Panc1 (cell line): ENCODE measurements around the gene FAM217B. TPM values are rescaled to one million over a fixed set of nuclear protein-coding genes. Genes with fewer than 3 reads are reported as not detected.

Source experiments
- ATAC-seq: fragments of 200-7000 bp; cut with Tn5 transposase; 2 replicates; pipeline ENCODE4 v1.9.1; 2020; ENCODE audit warnings: mild to moderate bottlenecking, moderate library complexity
- BruUV-seq: library from RNA; stranded (reverse); fragments of 400-500 nt; replicated peaks from 2 replicates; lab custom pipeline; 2021; lab: Mats Ljungman, UMichigan
- CTCF ChIA-PET: fragments of 300-600 bp; sonication (Branson Sonifier 250); formaldehyde crosslinking; loops from one replicate; lab custom pipeline; 2022; ENCODE audit warnings: antibody characterized with exemption; lab: Charles Lee
- POLR2A ChIA-PET: fragments of 300-600 bp; sonication (Branson Sonifier 250); formaldehyde crosslinking; loops from one replicate; lab custom pipeline; 2022; ENCODE audit warnings: antibody characterized with exemption; lab: Charles Lee
- DNase-seq: peaks from one replicate; pipeline ENCODE4 v3.0.0-alpha.2; 2010; ENCODE audit warnings: low read depth, low spot score
- H3K27ac ChIP-seq: 2 replicates; pipeline ENCODE4 v1.5.1; 2011; ENCODE audit warnings: mild to moderate bottlenecking, low read length, inconsistent platforms
- H3K27me3 ChIP-seq: fragments of 200-500 bp; sonication (Bioruptor generic); 2 replicates; pipeline ENCODE4 v1.6.0; 2014; ENCODE audit warnings: low read length, inconsistent platforms; ENCODE audit not compliant: control insufficient read depth, insufficient read depth
- H3K36me3 ChIP-seq: fragments of 200-500 bp; sonication (Bioruptor generic); 2 replicates; pipeline ENCODE4 v1.5.1; 2014; ENCODE audit warnings: inconsistent platforms, mild to moderate bottlenecking, low read length, moderate library complexity; ENCODE audit not compliant: control insufficient read depth, insufficient read depth
- H3K4me1 ChIP-seq: 2 replicates; pipeline ENCODE4 v1.5.1; 2011; ENCODE audit warnings: inconsistent platforms, mild to moderate bottlenecking, low read length, moderate library complexity; ENCODE audit not compliant: control insufficient read depth, insufficient read depth
- H3K4me3 ChIP-seq, 2 experiments: 2 replicates each; pipeline ENCODE4 v1.5.1; 2011 to 2012; ENCODE audit warnings: low read depth in 2 of 2, low read length in 2 of 2, mild to moderate bottlenecking in 2 of 2, inconsistent platforms in 1 of 2, moderate library complexity in 1 of 2
- H3K9me3 ChIP-seq: fragments of 200-500 bp; sonication (Bioruptor generic); 2 replicates; pipeline ENCODE4 v1.5.1; 2014; ENCODE audit warnings: low read depth, mild to moderate bottlenecking, inconsistent platforms, low read length, moderate library complexity; ENCODE audit not compliant: control insufficient read depth, insufficient read depth
- POLR2AphosphoS5 ChIP-seq: IDR thresholded peaks from 2 replicates; pipeline ENCODE4 v1.6.1; 2012; ENCODE audit warnings: mild to moderate bottlenecking, low read depth, low read length, moderate library complexity
- REST ChIP-seq, 2 experiments: IDR thresholded peaks; 2 replicates each; pipeline ENCODE4 v1.6.1; 2011 to 2012; ENCODE audit warnings: low read depth in 2 of 2, control low read depth in 1 of 2, low read length in 1 of 2, mild to moderate bottlenecking in 1 of 2, moderate library complexity in 1 of 2; ENCODE audit not compliant: insufficient read depth in 1 of 2
- SIN3A ChIP-seq: IDR thresholded peaks from 2 replicates; pipeline ENCODE4 v1.6.1; 2012; ENCODE audit warnings: low read depth, mild to moderate bottlenecking, low read length, moderate library complexity, borderline replicate concordance; ENCODE audit not compliant: insufficient read depth
- TCF7L2 ChIP-seq: IDR thresholded peaks from 2 replicates; pipeline ENCODE4 v1.6.1; 2011; ENCODE audit warnings: mild to moderate bottlenecking, low read depth, low read length, inconsistent platforms
- in situ Hi-C: cut with HindIII; loops from 2 replicates; pipeline ENCODE4 v1.10.0; 2016; ENCODE audit warnings: low sequenced_read_pairs, low pct_unique_long_range_greater_than_20kb
- intact Hi-C: fragments of 100-400 bp; cut with micrococcal nuclease; formaldehyde crosslinking; loops from one replicate; pipeline ENCODE4 v1.10.0; 2022; ENCODE audit not compliant: unreplicated experiment
- total RNA-seq: library from RNA; stranded (reverse); gene quantifications from one replicate; pipeline ENCODE4 v1.2.1, GENCODE V29; 2021; ENCODE audit not compliant: unreplicated experiment
- TF ChIP-seq, protein P1 (sequence below): fragments of 450-650 bp; IDR thresholded peaks from 2 replicates; pipeline ENCODE4 v1.5.1; 2017; ENCODE audit warnings: mild to moderate bottlenecking

Gene FAM217B
- total RNA-seq, 1 experiment from 2014 or later, result 24.4 TPM

- POLR2A ChIA-PET, result no interaction called here
- Histone ChIP-seq H3K4me1 (peaks cover 6% of the 10 kb centered on the region; the same call in 1 of the 2 replicates), H3K4me3 (no peak overlapping the region), H3K36me3 (peaks cover 26% of the 10 kb centered on the region), H3K27ac (no peak overlapping the region), H3K27me3 (no peaks in the 10 kb centered on the region), H3K9me3 (no peaks in the 10 kb centered on the region)
- no TSS peak for BruUV-seq
- in situ Hi-C loops, result no loop called here
- ATAC-seq (no peak), DNase-seq (no peak)
- intact Hi-C loops, result no loop called here
- CTCF ChIA-PET, result no interaction called here
- TF ChIP-seq TCF7L2 (no peak), SIN3A (no peak), REST (IDR thresholded peaks at IDR 0.05; ENCODE audit: insufficient read depth in 1 of 2, low read depth in 2 of 2, low read length in 1 of 2) (no peak)
Observed at GRCh38 chr20:59945731-59946130, 5.5 kb downstream of the FAM217B start.

- ChIA-PET POLR2A (interaction anchor here (0.7 kb wide), 1 partner anchor 1049 kb away, joined by 5 read pairs; no protein-coding TSS in a partner anchor), CTCF (no interaction called here)
- Histone ChIP-seq H3K9me3 (no peaks in the 10 kb centered on the region), H3K36me3 (peaks cover 20% of the 10 kb centered on the region), H3K4me3 (no peak overlapping the region), H3K4me1 (no peaks in the 10 kb centered on the region), H3K27ac (no peak overlapping the region), H3K27me3 (no peaks in the 10 kb centered on the region)
- intact Hi-C loops, result no loop called here
- TF ChIP-seq, protein P1, sequence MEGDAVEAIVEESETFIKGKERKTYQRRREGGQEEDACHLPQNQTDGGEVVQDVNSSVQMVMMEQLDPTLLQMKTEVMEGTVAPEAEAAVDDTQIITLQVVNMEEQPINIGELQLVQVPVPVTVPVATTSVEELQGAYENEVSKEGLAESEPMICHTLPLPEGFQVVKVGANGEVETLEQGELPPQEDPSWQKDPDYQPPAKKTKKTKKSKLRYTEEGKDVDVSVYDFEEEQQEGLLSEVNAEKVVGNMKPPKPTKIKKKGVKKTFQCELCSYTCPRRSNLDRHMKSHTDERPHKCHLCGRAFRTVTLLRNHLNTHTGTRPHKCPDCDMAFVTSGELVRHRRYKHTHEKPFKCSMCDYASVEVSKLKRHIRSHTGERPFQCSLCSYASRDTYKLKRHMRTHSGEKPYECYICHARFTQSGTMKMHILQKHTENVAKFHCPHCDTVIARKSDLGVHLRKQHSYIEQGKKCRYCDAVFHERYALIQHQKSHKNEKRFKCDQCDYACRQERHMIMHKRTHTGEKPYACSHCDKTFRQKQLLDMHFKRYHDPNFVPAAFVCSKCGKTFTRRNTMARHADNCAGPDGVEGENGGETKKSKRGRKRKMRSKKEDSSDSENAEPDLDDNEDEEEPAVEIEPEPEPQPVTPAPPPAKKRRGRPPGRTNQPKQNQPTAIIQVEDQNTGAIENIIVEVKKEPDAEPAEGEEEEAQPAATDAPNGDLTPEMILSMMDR, result no peak
- TF ChIP-seq POLR2AphosphoS5 (no peak), REST (IDR thresholded peaks at IDR 0.05; ENCODE audit: insufficient read depth in 1 of 2, low read depth in 2 of 2, low read length in 1 of 2) (no peak)
- DNase-seq (no peak), ATAC-seq (no peak)
- TSS peak; percentile 18 for BruUV-seq
- in situ Hi-C loops, result no loop called here
Observed at GRCh38 chr20:59947376-59947775, 7.2 kb downstream of the FAM217B start.
